ENCODE measurements around the gene AURKA.

Gene AURKA

DNA sequence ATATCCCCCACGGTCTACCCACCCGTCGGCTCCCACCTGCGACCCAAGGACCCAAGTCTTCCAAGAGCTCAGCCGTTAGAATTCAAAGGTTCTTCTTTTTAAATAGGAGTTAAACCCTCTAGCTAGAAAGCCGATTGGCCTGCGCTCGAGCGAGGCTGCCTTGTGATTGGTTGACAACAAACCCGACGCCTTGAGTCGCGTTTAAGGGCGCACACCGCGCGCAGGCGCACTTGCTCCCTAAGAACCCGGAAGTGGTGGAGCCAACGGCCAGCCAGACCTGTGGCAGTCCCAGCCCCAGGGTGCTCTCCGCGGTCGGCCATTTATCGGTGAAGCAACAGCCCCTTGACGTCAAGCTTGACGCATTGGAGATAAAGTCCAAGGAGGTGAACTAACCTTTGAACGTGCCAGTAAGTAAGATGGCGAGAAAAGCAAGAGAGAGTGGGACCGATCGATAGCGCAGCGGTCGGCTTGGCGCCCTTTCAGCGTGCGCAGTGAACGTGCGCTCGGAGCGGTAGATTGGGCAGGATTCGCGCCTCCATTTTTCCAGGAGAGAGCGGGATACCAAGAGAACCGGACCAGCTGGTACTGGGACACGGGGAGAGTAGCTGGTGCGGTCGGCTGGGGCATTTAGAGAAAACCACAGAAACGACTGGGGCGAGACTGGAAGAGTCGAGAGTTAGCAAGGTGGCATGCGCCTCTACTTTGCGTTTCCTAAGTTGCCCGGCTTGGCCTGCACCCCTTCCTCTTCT lies at the start of gene AURKA, which contains the start of gene CSTF1:
TSS of gene AURKA (minus strand) at position 84 of the 749 bp plus-strand sequence. CDS start 4,018 bp downstream, outside the sequence.
TSS of gene CSTF1 (plus strand) at position 514 of the 749 bp plus-strand sequence. CDS start 2,908 bp downstream, outside the sequence.
- DNase-seq (ENCODE audit: low spot score) = peak; percentile 99

GRCh38 chr20:56440346-56441007 lies 48.5 kb upstream of the AURKA start:
- DNase-seq (ENCODE audit: low spot score) = no peak

DNA sequence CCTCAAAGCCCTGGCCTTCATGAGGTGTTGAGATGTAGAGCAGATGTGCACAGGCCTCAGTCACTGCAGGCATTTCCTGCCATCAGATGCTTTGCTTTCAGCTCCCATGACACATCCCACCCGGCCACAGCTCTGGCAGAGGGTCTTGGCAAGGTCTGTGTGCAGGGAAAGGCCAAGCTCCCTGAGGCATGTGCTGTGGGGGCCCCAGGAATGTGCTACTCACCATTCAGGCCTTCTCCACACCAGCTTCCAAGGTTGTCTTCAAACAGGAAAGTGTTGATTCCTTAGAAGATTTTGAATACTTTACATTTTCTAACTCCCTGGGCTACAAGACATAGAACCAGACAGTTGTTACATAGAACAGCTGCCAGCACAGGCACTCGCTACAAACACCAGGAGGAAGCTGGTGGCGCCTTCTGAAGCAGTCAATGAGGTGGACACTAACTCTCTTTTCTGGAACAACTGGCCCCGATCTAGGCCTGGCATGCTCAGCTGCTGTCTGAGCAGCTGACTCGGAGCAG lies 47.8 kb upstream of the AURKA start:
- DNase-seq (ENCODE audit: low spot score) = no peak

- no peak for DNase-seq (ENCODE audit: low spot score)
These were observed 46.3 kb upstream of the AURKA start for GRCh38 chr20:56438284-56438683.

DNA sequence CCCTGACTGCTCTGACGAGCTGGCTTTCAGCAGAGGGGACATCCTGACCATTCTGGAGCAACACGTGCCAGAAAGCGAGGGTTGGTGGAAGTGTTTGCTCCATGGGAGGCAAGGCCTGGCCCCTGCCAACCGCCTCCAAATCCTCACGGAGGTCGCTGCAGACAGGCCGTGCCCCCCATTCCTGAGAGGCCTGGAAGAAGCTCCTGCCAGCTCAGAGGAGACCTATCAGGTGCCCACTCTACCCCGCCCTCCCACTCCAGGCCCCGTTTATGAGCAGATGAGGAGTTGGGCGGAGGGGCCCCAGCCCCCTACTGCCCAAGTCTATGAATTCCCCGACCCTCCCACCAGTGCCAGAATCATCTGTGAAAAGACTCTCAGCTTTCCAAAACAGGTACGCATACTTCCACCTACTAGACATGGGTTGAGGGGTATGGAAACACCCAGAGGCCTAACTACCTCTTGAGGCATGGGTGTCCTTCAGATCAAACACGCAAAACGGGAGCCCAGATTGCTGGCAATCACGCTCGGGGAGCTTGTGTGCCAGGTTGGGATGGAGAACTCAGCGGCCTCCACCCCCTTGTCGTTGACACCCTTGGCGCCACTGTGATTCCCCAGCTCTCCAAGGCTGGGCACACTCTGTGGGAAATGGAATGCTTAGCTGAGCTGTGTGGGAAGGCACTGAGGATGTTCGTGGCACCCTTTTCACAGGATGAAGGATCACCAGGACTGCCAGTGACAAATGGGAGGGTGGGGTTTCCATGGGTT lies 45.4 kb upstream of the AURKA start:
- DNase-seq (ENCODE audit: low spot score) = no peak

GRCh38 chr20:56433880-56434255 lies 41.9 kb upstream of the AURKA start:
- no peak for DNase-seq (ENCODE audit: low spot score)

DNA sequence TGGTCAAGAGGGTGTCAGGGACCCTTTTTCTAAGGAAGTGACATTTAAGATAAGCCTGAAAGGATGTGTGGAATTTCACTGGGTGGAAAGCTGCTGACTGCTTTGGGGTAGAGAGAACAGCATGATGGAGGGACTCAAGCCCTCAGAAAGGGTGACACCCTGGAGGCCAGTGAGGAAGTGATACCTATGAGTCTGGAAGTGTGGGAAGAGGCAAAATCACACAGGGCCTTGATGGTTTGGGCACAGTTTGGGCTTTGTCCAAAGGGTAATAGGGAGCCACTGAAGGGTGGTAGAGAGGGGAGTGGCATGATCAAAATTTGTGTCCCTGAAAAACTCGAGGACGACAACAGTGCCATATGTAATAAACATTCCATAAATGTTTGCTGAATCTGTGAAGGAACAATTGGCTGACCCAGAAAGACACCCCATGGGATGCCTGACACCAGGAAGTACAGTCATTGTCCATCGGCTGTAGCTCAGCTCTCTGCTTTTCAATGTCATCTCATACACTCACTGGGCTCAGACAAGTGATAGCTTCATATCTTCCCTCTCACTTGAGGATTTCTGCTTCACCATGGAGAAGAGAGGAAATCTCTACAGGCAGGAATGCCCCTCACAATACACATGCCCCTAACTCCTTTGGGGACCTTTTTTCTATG lies 41.3 kb upstream of the AURKA start:
- DNase-seq (ENCODE audit: low spot score) = no peak

- peak; percentile 77 for DNase-seq (ENCODE audit: low spot score)
These were observed 39.5 kb upstream of the AURKA start for GRCh38 chr20:56431471-56431870.

- no peak for DNase-seq (ENCODE audit: low spot score)
These were observed 38.9 kb upstream of the AURKA start for GRCh38 chr20:56430957-56431356.

GRCh38 chr20:56430461-56430860 lies 38.4 kb upstream of the AURKA start:
- no peak for DNase-seq (ENCODE audit: low spot score)

- DNase-seq (ENCODE audit: low spot score) = no peak
These were observed 37.9 kb upstream of the AURKA start for GRCh38 chr20:56429941-56430340.

DNA sequence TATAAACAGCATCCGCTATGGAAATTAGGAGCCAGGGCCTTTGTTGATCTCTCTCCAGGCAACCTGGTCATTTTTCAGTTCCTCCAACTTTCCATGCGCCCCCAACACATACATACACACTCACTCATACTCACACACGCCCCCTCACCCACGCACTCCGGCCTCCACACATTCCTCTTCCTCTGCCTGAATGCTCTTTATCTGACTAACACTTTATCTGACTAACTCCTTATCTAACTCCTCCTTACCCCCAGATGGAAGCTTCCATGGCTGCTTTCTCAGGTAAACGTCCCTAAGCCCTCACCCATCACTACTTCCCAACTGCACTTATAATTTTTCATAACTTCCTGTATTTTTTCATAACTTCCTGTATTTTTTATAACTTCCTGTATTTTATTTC lies 37.5 kb upstream of the AURKA start:
- DNase-seq (ENCODE audit: low spot score) = no peak

GRCh38 chr20:56428881-56429280 lies 36.9 kb upstream of the AURKA start:
- no peak for DNase-seq (ENCODE audit: low spot score)

GRCh38 chr20:56428410-56428809 lies 36.4 kb upstream of the AURKA start:
- DNase-seq (ENCODE audit: low spot score) = no peak

GRCh38 chr20:56427797-56428196 lies 35.8 kb upstream of the AURKA start:
- no peak for DNase-seq (ENCODE audit: low spot score)

- no peak for DNase-seq (ENCODE audit: low spot score)
These were observed 34.9 kb upstream of the AURKA start for GRCh38 chr20:56426926-56427325.

DNA sequence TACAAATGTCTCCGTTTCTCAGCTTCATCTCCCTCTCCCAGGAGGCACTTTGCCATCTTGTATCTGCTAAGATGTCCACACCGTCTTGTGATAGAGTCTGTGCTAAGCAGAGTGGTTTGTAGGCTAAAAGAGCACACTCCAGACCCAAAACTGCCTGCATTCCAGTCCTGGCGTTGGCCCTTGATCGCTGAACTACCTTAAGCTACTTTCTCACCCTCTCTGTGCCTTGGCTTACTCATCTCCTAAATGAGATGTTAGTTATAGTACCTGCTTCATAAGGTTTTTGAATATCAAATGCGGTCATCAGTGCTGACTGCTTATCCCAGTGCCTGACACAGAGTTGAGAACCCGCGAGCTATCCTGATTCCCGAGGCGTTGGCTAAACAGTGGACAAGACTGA lies 34.0 kb upstream of the AURKA start:
- DNase-seq (ENCODE audit: low spot score) = no peak

GRCh38 chr20:56424931-56425330 lies 32.9 kb upstream of the AURKA start:
- no peak for DNase-seq (ENCODE audit: low spot score)

DNA sequence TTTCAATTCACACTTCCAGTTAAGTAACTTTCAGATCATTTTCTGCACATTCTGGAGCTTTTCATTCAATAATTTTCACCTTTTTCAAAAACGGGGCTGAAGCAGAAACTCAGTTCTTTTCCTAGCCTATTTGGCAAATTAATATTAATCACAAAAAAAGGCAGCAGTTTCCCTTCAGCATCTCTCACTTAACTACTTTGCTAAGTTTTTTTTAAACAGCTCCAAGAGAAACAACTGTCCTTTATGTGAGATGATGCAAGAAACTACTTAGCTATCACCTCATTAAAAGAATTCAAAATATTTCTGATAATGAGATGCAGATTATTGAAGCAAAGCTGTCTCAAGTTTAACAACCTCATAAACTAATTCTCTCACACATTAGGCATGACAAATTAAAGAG lies 31.9 kb upstream of the AURKA start:
- DNase-seq (ENCODE audit: low spot score) = no peak

DNA sequence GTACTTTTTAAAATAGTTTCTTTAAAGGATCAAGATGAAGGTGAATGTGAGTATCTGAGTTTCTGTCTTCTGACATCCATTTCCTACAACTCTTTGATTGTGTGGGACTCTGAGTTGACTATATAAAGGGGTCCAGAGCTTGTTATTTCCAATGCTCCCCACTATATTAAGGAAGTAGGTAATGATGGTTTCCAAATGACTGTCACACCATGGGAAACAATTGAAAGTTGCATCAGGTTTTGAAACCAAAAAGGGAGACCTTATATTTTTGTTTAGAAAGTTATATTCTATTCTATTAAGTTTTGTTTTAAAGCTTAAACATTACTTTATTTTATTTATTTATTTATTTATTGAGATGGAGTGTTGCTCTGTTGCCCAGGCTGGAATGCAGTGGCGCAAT lies 31.2 kb upstream of the AURKA start:
- DNase-seq (ENCODE audit: low spot score) = no peak

DNA sequence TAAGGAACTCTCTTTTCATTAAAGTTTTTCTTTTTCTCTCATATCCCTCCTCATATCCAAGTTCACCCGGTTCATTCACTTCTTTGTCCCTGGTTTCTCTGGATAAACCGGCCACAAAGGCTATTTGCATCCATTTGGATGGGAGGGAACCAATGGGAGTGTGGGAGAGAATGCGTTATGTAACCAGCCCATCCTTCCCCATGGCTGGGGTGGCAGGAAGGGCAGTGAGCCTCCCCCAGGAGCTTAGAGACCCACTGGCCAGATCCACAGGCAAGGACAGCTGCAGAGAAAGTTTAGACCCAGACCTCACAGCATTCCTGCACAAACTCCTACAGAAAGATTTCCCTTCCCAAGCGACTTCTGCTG lies 30.8 kb upstream of the AURKA start:
- no peak for DNase-seq (ENCODE audit: low spot score)
